ENCODE data around the gene POLR2J3. TPM values are rescaled to one million over a fixed set of nuclear protein-coding genes. Genes with fewer than 3 reads are reported as not detected.
"Not testable (repeated sequence)": the region's sequence is repeated elsewhere in the genome, so short reads cannot be mapped to it uniquely, and the experiment has no call there.

POLR2J3 gene
- total and polyA plus RNA-seq, 2 of the 4 experiments (the other 2 are of a cell fraction): 14.2 to 14.7 TPM

- H3K56ac ChIP-seq (ENCODE audit: extremely low read depth, insufficient read depth, low read length); H2BK20ac ChIP-seq (ENCODE audit: low read depth, low read length); H2BK15ac ChIP-seq (ENCODE audit: low read depth, low read length); in situ Hi-C loops (cut with MboI; ENCODE audit: low sequenced_read_pairs); H3K4me2 ChIP-seq (ENCODE audit: low read depth, low read length); dilution Hi-C loops (cut with HindIII; ENCODE audit: low sequenced_read_pairs, unreplicated experiment); H2BK120ac ChIP-seq (ENCODE audit: low read depth, low read length); H3K4ac ChIP-seq (ENCODE audit: low read depth, low read length); H4K91ac ChIP-seq (ENCODE audit: insufficient read depth, low read depth, low read length); ATAC-seq (ENCODE audit: low read depth); H3K79me1 ChIP-seq (ENCODE audit: low read depth in 1 of 2, low read length in 2 of 2); H4K8ac ChIP-seq (ENCODE audit: low read depth in 2 of 2, low read length in 2 of 2); H2AK5ac ChIP-seq (ENCODE audit: low read depth, low read length); H2AK9ac ChIP-seq (replicated peaks; ENCODE audit: low read depth, low read length, poor library complexity); H2AFZ ChIP-seq (replicated peaks; ENCODE audit: low read length, poor library complexity); DNase-seq; H3K4me3 ChIP-seq (ENCODE audit: insufficient read depth, low read depth, low read length); CTCF ChIA-PET; H3K27me3 ChIP-seq (ENCODE audit: control insufficient read depth, insufficient read depth, low read length); POLR2A ChIA-PET (ENCODE audit: unreplicated experiment); H3K14ac ChIP-seq (replicated peaks; ENCODE audit: low read depth, low read length); H3K9me1 ChIP-seq (ENCODE audit: insufficient read depth, low read length); H4K20me1 ChIP-seq (ENCODE audit: insufficient read depth, low read length); H3K23ac ChIP-seq (ENCODE audit: low read depth, low read length); H3K27ac ChIP-seq (ENCODE audit: insufficient read depth, low read length); H3K18ac ChIP-seq (ENCODE audit: low read depth, low read length); intact Hi-C loops (cut with micrococcal nuclease); H4K5ac ChIP-seq (ENCODE audit: low read depth, low read length); H3K9ac ChIP-seq (ENCODE audit: low read depth, low read length); H3K9me3 ChIP-seq (ENCODE audit: control insufficient read depth, insufficient read depth, low read length); H3K4me1 ChIP-seq (ENCODE audit: control insufficient read depth, insufficient read depth, low read length); H2BK5ac ChIP-seq (ENCODE audit: low read depth, low read length, poor library complexity, severe bottlenecking); H3K36me3 ChIP-seq (ENCODE audit: control insufficient read depth, insufficient read depth, low read length): not testable (repeated sequence)
- no CpG with 5 or more reads among the region's 8 CpGs for WGBS, 2 experiments (ENCODE audit: extremely low coverage in 2 of 2, insufficient read length in 1 of 2)
- TSS peak; percentile 35 for BruUV-seq (replicated peaks)
Measured at GRCh38 chr7:102543596-102543995, 28.8 kb downstream of the POLR2J3 start, which contains the start of gene UPK3BL2. TSS of gene UPK3BL2 (minus strand) at chr7:102543696. CDS start at chr7:102543636, 60 bp downstream.

DNA sequence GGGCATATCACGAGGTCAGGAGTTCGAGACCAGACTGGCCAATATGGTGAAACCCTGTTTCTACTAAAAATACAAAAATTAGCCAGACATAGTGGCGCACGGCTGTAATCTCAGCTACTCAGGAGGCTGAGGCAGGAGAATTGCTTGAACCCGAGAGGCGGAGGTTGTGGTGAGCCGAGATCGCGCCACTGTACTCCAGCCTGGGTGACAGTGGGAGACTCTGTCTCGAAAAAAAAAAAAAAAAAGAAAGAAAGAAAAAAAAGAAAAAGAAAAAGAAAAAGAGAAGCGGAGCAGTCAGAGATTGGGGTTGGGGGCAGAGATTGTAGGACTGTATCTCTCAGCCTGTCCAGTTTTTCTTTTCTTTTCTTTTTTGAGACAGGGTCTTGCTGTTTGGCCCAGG lies 29.6 kb downstream of the POLR2J3 start:
- H3K4ac ChIP-seq (ENCODE audit: low read depth, low read length): not testable (repeated sequence)

More for the DNA sequence above, 29.6 kb downstream of the POLR2J3 start:
- H3K27me3 ChIP-seq (ENCODE audit: control insufficient read depth, insufficient read depth, low read length); H4K5ac ChIP-seq (ENCODE audit: low read depth, low read length); CTCF ChIA-PET; H3K4me1 ChIP-seq (ENCODE audit: control insufficient read depth, insufficient read depth, low read length); H4K8ac ChIP-seq (ENCODE audit: low read depth in 2 of 2, low read length in 2 of 2); H3K36me3 ChIP-seq (ENCODE audit: control insufficient read depth, insufficient read depth, low read length); H3K14ac ChIP-seq (replicated peaks; ENCODE audit: low read depth, low read length); H4K20me1 ChIP-seq (ENCODE audit: insufficient read depth, low read length); BruUV-seq (replicated peaks); H3K9me1 ChIP-seq (ENCODE audit: insufficient read depth, low read length); H3K9me3 ChIP-seq (ENCODE audit: control insufficient read depth, insufficient read depth, low read length); H3K79me1 ChIP-seq (ENCODE audit: low read depth in 1 of 2, low read length in 2 of 2); H2AK9ac ChIP-seq (replicated peaks; ENCODE audit: low read depth, low read length, poor library complexity); in situ Hi-C loops (cut with MboI; ENCODE audit: low sequenced_read_pairs); intact Hi-C loops (cut with micrococcal nuclease); H3K4me3 ChIP-seq (ENCODE audit: insufficient read depth, low read depth, low read length); POLR2A ChIA-PET (ENCODE audit: unreplicated experiment); ATAC-seq (ENCODE audit: low read depth); H2BK20ac ChIP-seq (ENCODE audit: low read depth, low read length); DNase-seq; H3K56ac ChIP-seq (ENCODE audit: extremely low read depth, insufficient read depth, low read length); H2BK120ac ChIP-seq (ENCODE audit: low read depth, low read length); H2AK5ac ChIP-seq (ENCODE audit: low read depth, low read length); H3K23ac ChIP-seq (ENCODE audit: low read depth, low read length); H3K27ac ChIP-seq (ENCODE audit: insufficient read depth, low read length); dilution Hi-C loops (cut with HindIII; ENCODE audit: low sequenced_read_pairs, unreplicated experiment); H2AFZ ChIP-seq (replicated peaks; ENCODE audit: low read length, poor library complexity); H3K9ac ChIP-seq (ENCODE audit: low read depth, low read length); H3K18ac ChIP-seq (ENCODE audit: low read depth, low read length); H2BK5ac ChIP-seq (ENCODE audit: low read depth, low read length, poor library complexity, severe bottlenecking); H2BK15ac ChIP-seq (ENCODE audit: low read depth, low read length); H4K91ac ChIP-seq (ENCODE audit: insufficient read depth, low read depth, low read length); H3K4me2 ChIP-seq (ENCODE audit: low read depth, low read length): not testable (repeated sequence)
- WGBS, 2 experiments (ENCODE audit: extremely low coverage in 2 of 2, insufficient read length in 1 of 2): no CpG with 5 or more reads among the region's 11 CpGs
